ENCODE data around the gene PLCB2.

GRCh38 chr15:40275523-40275922 lies 32.2 kb downstream of the PLCB2 start:
- TF ChIP-seq, protein P1, sequence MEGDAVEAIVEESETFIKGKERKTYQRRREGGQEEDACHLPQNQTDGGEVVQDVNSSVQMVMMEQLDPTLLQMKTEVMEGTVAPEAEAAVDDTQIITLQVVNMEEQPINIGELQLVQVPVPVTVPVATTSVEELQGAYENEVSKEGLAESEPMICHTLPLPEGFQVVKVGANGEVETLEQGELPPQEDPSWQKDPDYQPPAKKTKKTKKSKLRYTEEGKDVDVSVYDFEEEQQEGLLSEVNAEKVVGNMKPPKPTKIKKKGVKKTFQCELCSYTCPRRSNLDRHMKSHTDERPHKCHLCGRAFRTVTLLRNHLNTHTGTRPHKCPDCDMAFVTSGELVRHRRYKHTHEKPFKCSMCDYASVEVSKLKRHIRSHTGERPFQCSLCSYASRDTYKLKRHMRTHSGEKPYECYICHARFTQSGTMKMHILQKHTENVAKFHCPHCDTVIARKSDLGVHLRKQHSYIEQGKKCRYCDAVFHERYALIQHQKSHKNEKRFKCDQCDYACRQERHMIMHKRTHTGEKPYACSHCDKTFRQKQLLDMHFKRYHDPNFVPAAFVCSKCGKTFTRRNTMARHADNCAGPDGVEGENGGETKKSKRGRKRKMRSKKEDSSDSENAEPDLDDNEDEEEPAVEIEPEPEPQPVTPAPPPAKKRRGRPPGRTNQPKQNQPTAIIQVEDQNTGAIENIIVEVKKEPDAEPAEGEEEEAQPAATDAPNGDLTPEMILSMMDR (IDR thresholded peaks at IDR 0.05) = no peak
- TF ChIP-seq EP300 (IDR thresholded peaks at IDR 0.05) = no peak

Data from suprapubic skin (tissue), 3 donors.